Activated naive CD4-positive, alpha-beta T cell treated with anti-CD3 and anti-CD28 coated beads, Interleukin-2, amount 50 U/mL, for 72 hours (primary cell): ENCODE results near the gene NSD2. TPM values are rescaled to one million over a fixed set of nuclear protein-coding genes. Genes with fewer than 3 reads are reported as not detected.

Source experiments
- ATAC-seq, 2 donors: fragments of 150-1000 bp; cut with Tn5 transposase; 2 replicates each; pipeline ENCODE4 v1.10.0; 2021; ENCODE audit warnings: mild to moderate bottlenecking in 2 of 2, moderate library complexity in 2 of 2
- DNase-seq, 2 donors: peaks; one replicate each; pipeline ENCODE4 v3.0.0; 2021 to 2022; ENCODE audit warnings: low spot score in 2 of 2
- H3K27ac Mint-ChIP-seq, 2 donors: one replicate each; pipeline ENCODE4 v1.8.0; 2022; ENCODE audit warnings: mild to moderate bottlenecking in 2 of 2, mixed read lengths in 2 of 2
- H3K36me3 Mint-ChIP-seq, 2 donors: one replicate each; pipeline ENCODE4 v1.8.0; 2022; ENCODE audit warnings: mixed read lengths in 2 of 2
- H3K9me3 Mint-ChIP-seq, 2 donors: one replicate each; pipeline ENCODE4 v1.8.0; 2022; ENCODE audit warnings: mixed read lengths in 2 of 2
- total RNA-seq, 2 donors: library from RNA; stranded (reverse); gene quantifications; one replicate each; pipeline ENCODE4 v1.2.3, GENCODE V29; 2022

The NSD2 gene
- total RNA-seq, 2 donors from 2014 or later: 233 to 254 TPM

- ATAC-seq: no peak
- no peak for DNase-seq
- H3K9me3 Mint-ChIP-seq: no peaks in the 10 kb centered on the region
- peaks cover 19 to 38% of the 10 kb centered on the region in 2 donors for H3K36me3 Mint-ChIP-seq
- peak overlapping the region; percentile 63 to 68 for H3K27ac Mint-ChIP-seq
Measured at GRCh38 chr4:1978226-1978625, 107.0 kb downstream of the NSD2 start.

GRCh38 chr4:1978741-1979476 lies 107.7 kb downstream of the NSD2 start:
- Mint-ChIP-seq H3K36me3 (peaks cover 17 to 36% of the 10 kb centered on the region in 2 donors), H3K9me3 (no peaks in the 10 kb centered on the region), H3K27ac (peak overlapping the region; percentile 63 to 78)
- no peak for ATAC-seq
- DNase-seq: no peak

- H3K9me3 Mint-ChIP-seq: no peaks in the 10 kb centered on the region
- peaks cover 10 to 35% of the 10 kb centered on the region in 2 donors for H3K36me3 Mint-ChIP-seq
- peak overlapping the region; percentile 63 to 78 for H3K27ac Mint-ChIP-seq
- ATAC-seq (no peak), DNase-seq (no peak)
Measured at GRCh38 chr4:1979477-1980196, 108.4 kb downstream of the NSD2 start.

GRCh38 chr4:1980561-1981041 lies 109.4 kb downstream of the NSD2 start:
- Mint-ChIP-seq H3K27ac (peak overlapping the region; percentile 68 to 78), H3K36me3 (peaks cover 7 to 29% of the 10 kb centered on the region in 2 donors), H3K9me3 (no peaks in the 10 kb centered on the region)
- DNase-seq (no peak), ATAC-seq (no peak)

- DNase-seq: no peak
- H3K27ac Mint-ChIP-seq: peak overlapping the region; percentile 68 to 78
- no peak for ATAC-seq
Measured at GRCh38 chr4:1981251-1982058, 110.3 kb downstream of the NSD2 start.

GRCh38 chr4:1982124-1983052 lies 111.2 kb downstream of the NSD2 start:
- ATAC-seq: no peak
- Mint-ChIP-seq H3K36me3 (peaks cover 7 to 19% of the 10 kb centered on the region in 2 donors), H3K9me3 (no peaks in the 10 kb centered on the region)

More at GRCh38 chr4:1981251-1982058, 110.3 kb downstream of the NSD2 start:
- Mint-ChIP-seq H3K9me3 (no peaks in the 10 kb centered on the region), H3K36me3 (peaks cover 7 to 20% of the 10 kb centered on the region in 2 donors)

GRCh38 chr4:1983053-1983845 lies 112.1 kb downstream of the NSD2 start:
- H3K36me3 Mint-ChIP-seq: peaks cover 7 to 19% of the 10 kb centered on the region in 2 donors
- H3K9me3 Mint-ChIP-seq: no peaks in the 10 kb centered on the region
- H3K27ac Mint-ChIP-seq: peak overlapping the region; percentile 69 to 87
- DNase-seq (no peak), ATAC-seq (peak in 1 of 2 donors; percentile 17)

More at GRCh38 chr4:1982124-1983052, 111.2 kb downstream of the NSD2 start:
- peak overlapping the region; percentile 68 to 87 for H3K27ac Mint-ChIP-seq
- no peak for DNase-seq

GRCh38 chr4:1983846-1984405 lies 112.7 kb downstream of the NSD2 start:
- Mint-ChIP-seq H3K27ac (peak overlapping the region in 1 of 2 donors; percentile 69), H3K9me3 (no peaks in the 10 kb centered on the region), H3K36me3 (peaks cover 7 to 19% of the 10 kb centered on the region in 2 donors)
- peak in 1 of 2 donors; percentile 7 for ATAC-seq
- no peak for DNase-seq

GRCh38 chr4:1984406-1985191 lies 113.4 kb downstream of the NSD2 start:
- peak overlapping the region; percentile 69 to 81 for H3K27ac Mint-ChIP-seq
- no peaks in the 10 kb centered on the region for H3K9me3 Mint-ChIP-seq
- ATAC-seq: peak; percentile 3 to 7
- H3K36me3 Mint-ChIP-seq: peaks cover 1 to 13% of the 10 kb centered on the region in 2 donors
- no peak for DNase-seq

GRCh38 chr4:1985294-1985693 lies 114.1 kb downstream of the NSD2 start:
- no peaks in the 10 kb centered on the region for H3K9me3 Mint-ChIP-seq
- peak in 1 of 2 donors; percentile 8 for ATAC-seq
- H3K36me3 Mint-ChIP-seq: peaks cover 0 to 10% of the 10 kb centered on the region in 2 donors
- H3K27ac Mint-ChIP-seq: no peak overlapping the region
- no peak for DNase-seq

GRCh38 chr4:1985780-1986577 lies 114.8 kb downstream of the NSD2 start:
- H3K36me3 Mint-ChIP-seq: peaks cover 0 to 9% of the 10 kb centered on the region in 2 donors
- no peaks in the 10 kb centered on the region for H3K9me3 Mint-ChIP-seq
- ATAC-seq: no peak
- DNase-seq: no peak
- peak overlapping the region in 1 of 2 donors; percentile 60 for H3K27ac Mint-ChIP-seq

- H3K36me3 Mint-ChIP-seq: peaks cover 0 to 2% of the 10 kb centered on the region in 2 donors
- no peaks in the 10 kb centered on the region for H3K9me3 Mint-ChIP-seq
- DNase-seq: no peak
- ATAC-seq: peak in 1 of 2 donors; percentile 12
- peak overlapping the region in 1 of 2 donors; percentile 88 for H3K27ac Mint-ChIP-seq
Measured at GRCh38 chr4:1986578-1987210, 115.5 kb downstream of the NSD2 start.

- Mint-ChIP-seq H3K36me3 (no peaks in the 10 kb centered on the region), H3K9me3 (no peaks in the 10 kb centered on the region), H3K27ac (peak overlapping the region in 1 of 2 donors; percentile 74)
- DNase-seq (no peak), ATAC-seq (no peak)
Measured at GRCh38 chr4:1987296-1987695, 116.1 kb downstream of the NSD2 start.
